Peyer's patch (tissue), 4 donors: ENCODE measurements around the gene LMO3. TPM values are rescaled to one million over a fixed set of nuclear protein-coding genes. Genes with fewer than 3 reads are reported as not detected.

ENCODE experiments used
- DNase-seq, 3 donors: peaks; one replicate each; pipeline ENCODE4 v3.0.0-alpha.2; 2017 to 2019
- H3K27ac ChIP-seq, 4 donors: fragments of 200-600 bp; sonication (generic); one replicate each; pipeline ENCODE4 v1.5.1; 2016 to 2019
- H3K27me3 ChIP-seq, 2 donors: fragments of 200-600 bp; sonication (generic); one replicate each; pipeline ENCODE4 v1.5.1; 2019
- H3K36me3 ChIP-seq, 3 donors: fragments of 200-600 bp; sonication (generic); one replicate each; pipeline ENCODE4 v1.5.1; 2016 to 2019
- H3K4me1 ChIP-seq, 4 donors: fragments of 200-600 bp; sonication (generic); one replicate each; pipeline ENCODE4 v1.5.1; 2016 to 2019
- H3K4me3 ChIP-seq, 4 donors: fragments of 200-600 bp; sonication (generic); 1 replicate in 3 of 4; 2 replicates in 1 of 4; pipeline ENCODE4 v1.5.1; 2016 to 2019; ENCODE audit warnings: mild to moderate bottlenecking in 1 of 4
- H3K9me3 ChIP-seq, 4 donors: fragments of 200-600 bp; sonication (generic); one replicate each; pipeline ENCODE4 v1.5.1; 2016 to 2019; ENCODE audit warnings: mild to moderate bottlenecking in 1 of 4
- POLR2A ChIP-seq, 2 donors: fragments of 450-650 bp; IDR thresholded peaks; one replicate each; pipeline ENCODE4 v1.5.1; 2017; ENCODE audit warnings: antibody characterized with exemption in 2 of 2, mild to moderate bottlenecking in 2 of 2, moderate library complexity in 2 of 2
- total RNA-seq, 4 donors: library from RNA; depleted of rRNA; stranded (reverse); fragments of >200 nt; gene quantifications; one replicate each; pipeline ENCODE4 v1.1.0, GENCODE V29; 2016
- TF ChIP-seq, protein P1 (sequence below), 6 experiments: fragments of 450-650 bp in 4 of 6; fragments of 200-600 bp in 2 of 6; sonication (generic) in 1 of 6; IDR thresholded peaks; one replicate each; pipeline ENCODE4 v1.5.1; 2017 to 2019; ENCODE audit warnings: antibody characterized with exemption in 6 of 6, mild to moderate bottlenecking in 3 of 6, moderate library complexity in 1 of 6

The LMO3 gene
- total RNA-seq = 1 to 10 TPM; 6.6 to 9.9 (median 7.9) TPM

DNA sequence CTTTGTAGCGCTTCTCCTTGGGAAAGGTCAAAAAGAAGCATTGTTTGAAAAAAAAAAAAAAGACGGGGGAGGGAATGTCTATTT, at the start of gene LMO3:
Gene LMO3, minus strand, starts transcription at position 46 of the 84 bp plus-strand sequence. CDS start 5,302 bp downstream, outside the sequence.
- TF ChIP-seq, protein P1, sequence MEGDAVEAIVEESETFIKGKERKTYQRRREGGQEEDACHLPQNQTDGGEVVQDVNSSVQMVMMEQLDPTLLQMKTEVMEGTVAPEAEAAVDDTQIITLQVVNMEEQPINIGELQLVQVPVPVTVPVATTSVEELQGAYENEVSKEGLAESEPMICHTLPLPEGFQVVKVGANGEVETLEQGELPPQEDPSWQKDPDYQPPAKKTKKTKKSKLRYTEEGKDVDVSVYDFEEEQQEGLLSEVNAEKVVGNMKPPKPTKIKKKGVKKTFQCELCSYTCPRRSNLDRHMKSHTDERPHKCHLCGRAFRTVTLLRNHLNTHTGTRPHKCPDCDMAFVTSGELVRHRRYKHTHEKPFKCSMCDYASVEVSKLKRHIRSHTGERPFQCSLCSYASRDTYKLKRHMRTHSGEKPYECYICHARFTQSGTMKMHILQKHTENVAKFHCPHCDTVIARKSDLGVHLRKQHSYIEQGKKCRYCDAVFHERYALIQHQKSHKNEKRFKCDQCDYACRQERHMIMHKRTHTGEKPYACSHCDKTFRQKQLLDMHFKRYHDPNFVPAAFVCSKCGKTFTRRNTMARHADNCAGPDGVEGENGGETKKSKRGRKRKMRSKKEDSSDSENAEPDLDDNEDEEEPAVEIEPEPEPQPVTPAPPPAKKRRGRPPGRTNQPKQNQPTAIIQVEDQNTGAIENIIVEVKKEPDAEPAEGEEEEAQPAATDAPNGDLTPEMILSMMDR (IDR thresholded peaks at IDR 0.05) = no peak
- TF ChIP-seq POLR2A (IDR thresholded peaks at IDR 0.05) = no peak
- DNase-seq = no peak
- peak within 1 kb of the TSS; percentile 12 to 42 (median 29) for H3K4me3 ChIP-seq
- peak within 1 kb of the TSS in 3 of 4 donors; percentile 10 to 67 (median 30) for H3K27ac ChIP-seq
- H3K36me3 ChIP-seq = no peaks in the 10 kb centered on the region
- no peaks in the 10 kb centered on the region for H3K9me3 ChIP-seq
- H3K4me1 ChIP-seq = no peaks in the 10 kb centered on the region
- peaks cover 0 to 11% of the 10 kb centered on the region in 2 donors for H3K27me3 ChIP-seq

DNA sequence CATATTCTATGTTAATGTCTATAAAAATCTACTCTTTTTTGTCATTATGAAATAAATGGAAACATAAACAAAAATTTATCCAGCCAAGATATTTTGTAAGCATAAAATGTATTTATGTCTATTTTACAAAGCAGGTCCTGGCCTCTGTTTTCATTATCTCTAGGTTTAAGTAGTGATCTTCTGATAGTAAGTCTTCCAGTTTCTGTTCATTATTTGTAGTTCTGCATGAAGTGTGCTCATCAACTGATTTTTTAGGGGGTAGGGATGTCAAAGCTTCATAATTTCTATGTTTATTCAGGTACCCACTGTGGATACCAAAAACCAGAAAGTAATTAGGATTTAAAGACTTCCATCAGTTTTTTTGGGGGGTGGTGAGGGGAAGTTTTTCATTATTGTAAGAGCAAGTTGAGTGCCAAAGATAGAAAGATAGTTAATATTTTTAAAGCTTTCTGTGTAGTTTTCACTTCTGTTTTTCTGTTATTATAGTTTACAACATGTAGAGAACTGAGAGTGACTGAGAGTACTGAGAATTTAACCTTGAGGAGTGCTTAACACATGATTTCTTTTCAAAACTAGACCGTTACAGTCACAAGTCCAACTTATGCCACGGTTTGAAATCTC, 30.6 kb upstream of the LMO3 start:
- DNase-seq = no peak
- Histone ChIP-seq H3K27me3 (no peaks in the 10 kb centered on the region), H3K9me3 (no peaks in the 10 kb centered on the region), H3K4me1 (no peaks in the 10 kb centered on the region), H3K27ac (no peak overlapping the region), H3K36me3 (no peaks in the 10 kb centered on the region), H3K4me3 (no peak overlapping the region)
- TF ChIP-seq, protein P1 (IDR thresholded peaks at IDR 0.05) = no peak
- TF ChIP-seq POLR2A (IDR thresholded peaks at IDR 0.05) = no peak

DNA sequence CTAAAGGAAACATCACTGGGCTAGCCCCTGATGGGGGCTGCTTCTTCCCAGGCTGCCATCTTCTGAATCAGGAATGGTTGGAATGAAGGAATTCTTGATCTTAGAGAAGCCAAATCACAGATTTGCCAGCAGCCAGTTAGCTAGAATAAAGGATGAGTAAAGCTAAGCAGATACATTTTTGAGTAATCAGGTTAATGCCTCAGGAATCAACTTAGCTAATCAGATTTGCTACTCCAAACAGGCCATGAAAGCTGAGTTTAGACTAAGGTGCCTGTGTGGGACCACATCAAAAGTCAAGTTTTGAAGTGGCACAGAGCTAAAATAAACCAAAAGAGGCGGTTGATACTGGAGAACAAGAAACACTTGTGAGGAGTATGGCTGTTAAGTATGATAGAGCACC, 28.8 kb upstream of the LMO3 start:
- TF ChIP-seq, protein P1 (IDR thresholded peaks at IDR 0.05) = no peak
- no peak for TF ChIP-seq POLR2A (IDR thresholded peaks at IDR 0.05)
- H3K4me3 ChIP-seq = no peak overlapping the region
- H3K27me3 ChIP-seq = no peaks in the 10 kb centered on the region

DNA sequence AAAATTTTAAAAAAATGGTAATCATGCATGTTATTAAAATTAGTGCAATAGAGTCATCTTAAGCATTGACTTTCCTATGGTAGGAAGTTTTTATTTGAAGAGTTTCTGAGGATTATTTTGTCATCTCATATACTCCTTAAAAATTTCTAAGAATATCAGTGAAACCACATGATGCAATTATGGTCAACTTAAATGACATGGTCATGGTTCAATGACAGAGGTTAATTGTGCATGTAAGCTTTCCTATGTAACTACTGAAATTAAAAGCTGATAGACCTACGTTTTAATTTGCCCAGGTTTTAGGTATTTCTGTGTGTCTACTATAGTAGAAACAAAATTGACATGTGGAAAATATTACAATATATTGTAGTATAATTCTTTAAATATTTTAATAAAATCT, 21.0 kb upstream of the LMO3 start:
- Histone ChIP-seq H3K27ac (no peak overlapping the region), H3K4me1 (no peaks in the 10 kb centered on the region), H3K27me3 (no peaks in the 10 kb centered on the region), H3K4me3 (no peak overlapping the region), H3K9me3 (no peaks in the 10 kb centered on the region), H3K36me3 (no peaks in the 10 kb centered on the region)
- no peak for DNase-seq
- no peak for TF ChIP-seq POLR2A (IDR thresholded peaks at IDR 0.05)
- TF ChIP-seq, protein P1 (IDR thresholded peaks at IDR 0.05) = no peak

More for the DNA sequence above, 28.8 kb upstream of the LMO3 start:
- Histone ChIP-seq H3K27ac (no peak overlapping the region), H3K4me1 (no peaks in the 10 kb centered on the region), H3K9me3 (no peaks in the 10 kb centered on the region), H3K36me3 (no peaks in the 10 kb centered on the region)
- DNase-seq = no peak

DNA sequence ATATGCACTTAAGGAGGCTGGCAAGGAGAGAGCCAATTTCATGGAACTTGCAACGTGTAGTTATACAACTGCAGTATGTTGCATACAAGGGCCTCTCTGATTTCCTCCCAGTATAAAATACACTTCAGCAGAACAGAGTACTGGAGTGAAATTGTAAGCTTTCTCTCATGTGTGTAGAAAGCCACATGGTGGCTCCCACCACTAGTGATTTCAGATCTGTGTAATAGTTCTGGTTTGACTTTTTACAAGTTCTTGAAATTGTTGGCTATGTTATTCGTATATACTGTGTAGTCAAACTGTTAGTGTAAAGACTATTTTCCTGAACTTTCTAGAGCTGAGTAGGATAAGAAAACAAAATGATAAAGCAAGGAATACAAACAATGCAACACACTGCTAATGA, 16.4 kb upstream of the LMO3 start:
- TF ChIP-seq POLR2A (IDR thresholded peaks at IDR 0.05) = no peak
- TF ChIP-seq, protein P1 (IDR thresholded peaks at IDR 0.05) = no peak
- Histone ChIP-seq H3K4me3 (no peak overlapping the region), H3K27me3 (no peaks in the 10 kb centered on the region), H3K9me3 (no peaks in the 10 kb centered on the region), H3K4me1 (no peaks in the 10 kb centered on the region), H3K27ac (no peak overlapping the region), H3K36me3 (no peaks in the 10 kb centered on the region)
- DNase-seq = no peak

DNA sequence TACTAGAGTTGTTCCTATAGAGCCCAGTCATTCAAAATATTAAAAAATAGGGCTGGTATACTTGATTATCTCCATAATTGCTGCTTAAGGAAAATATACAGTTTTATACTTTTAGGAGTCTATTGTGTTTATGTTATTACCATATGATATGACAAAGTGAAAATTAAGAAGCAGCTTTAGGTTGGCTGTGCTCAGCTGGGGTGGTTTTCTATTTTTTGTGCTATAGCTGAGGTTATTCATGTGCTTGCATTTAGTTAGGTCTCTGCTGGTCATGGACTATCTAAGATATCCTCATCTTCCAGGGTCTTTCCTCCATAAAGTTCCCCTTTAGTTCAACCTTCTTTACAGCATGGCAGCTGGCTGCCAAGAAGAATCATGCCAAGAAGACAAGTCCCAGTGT, 13.6 kb upstream of the LMO3 start:
- Histone ChIP-seq H3K4me3 (no peak overlapping the region), H3K9me3 (no peaks in the 10 kb centered on the region), H3K36me3 (no peaks in the 10 kb centered on the region), H3K4me1 (no peaks in the 10 kb centered on the region), H3K27ac (no peak overlapping the region), H3K27me3 (no peaks in the 10 kb centered on the region)
- no peak for DNase-seq
- TF ChIP-seq POLR2A (IDR thresholded peaks at IDR 0.05) = no peak
- TF ChIP-seq, protein P1 (IDR thresholded peaks at IDR 0.05) = no peak
